Breast epithelium (tissue), 3 donors: ENCODE measurements around the gene ISCU.

Experiments
- CTCF ChIP-seq, 3 donors: fragments of 450-650 bp; IDR thresholded peaks; one replicate each; pipeline ENCODE4 v1.5.1; 2016 to 2017; ENCODE audit warnings: antibody characterized with exemption in 3 of 3, mild to moderate bottlenecking in 3 of 3, moderate library complexity in 3 of 3
- POLR2A ChIP-seq: fragments of 450-650 bp; IDR thresholded peaks from one replicate; pipeline ENCODE4 v1.6.1; 2016; ENCODE audit warnings: antibody characterized with exemption, mild to moderate bottlenecking, moderate library complexity
- POLR2AphosphoS5 ChIP-seq, 3 donors: sonication (generic); formaldehyde crosslinking; IDR thresholded peaks; one replicate each; pipeline ENCODE4 v1.6.1; 2017; ENCODE audit warnings: antibody characterized with exemption in 3 of 3

DNA sequence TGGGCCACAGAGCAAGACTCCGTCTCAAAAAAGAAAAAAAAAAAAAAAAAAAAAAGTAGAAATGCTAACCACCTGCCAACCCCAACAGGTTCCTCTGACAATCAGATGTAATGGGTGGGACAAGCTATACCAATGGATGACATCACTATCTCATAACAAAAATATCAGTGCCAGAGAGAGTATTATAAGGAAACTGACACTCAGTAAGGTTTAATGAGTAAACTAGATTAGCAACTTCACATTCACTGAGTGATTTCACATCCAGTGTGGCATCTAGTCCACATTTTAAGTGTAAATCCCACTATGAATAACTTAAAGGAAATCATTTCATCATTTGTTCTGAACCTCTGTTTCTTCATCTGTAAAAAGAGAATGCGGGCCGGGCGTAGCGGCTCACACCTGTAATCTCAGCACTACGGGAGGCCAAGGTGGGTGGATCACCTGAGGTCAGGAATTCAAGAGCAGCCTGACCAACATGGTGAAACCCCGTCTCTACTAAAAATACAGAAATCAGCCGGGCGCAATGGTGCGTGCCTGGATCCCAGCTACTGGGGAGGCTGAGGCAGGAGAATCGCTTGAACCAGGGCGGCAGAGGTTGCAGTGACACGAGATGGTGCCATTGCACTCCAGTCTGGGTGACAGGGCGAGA, 3.3 kb upstream of the ISCU start:
- TF ChIP-seq CTCF (IDR thresholded peaks at IDR 0.05) = no peak
- TF ChIP-seq POLR2A = no peak
- no peak for TF ChIP-seq POLR2AphosphoS5 (IDR thresholded peaks at IDR 0.05)
